ENCODE measurements around the gene LEFTY1.

DNA sequence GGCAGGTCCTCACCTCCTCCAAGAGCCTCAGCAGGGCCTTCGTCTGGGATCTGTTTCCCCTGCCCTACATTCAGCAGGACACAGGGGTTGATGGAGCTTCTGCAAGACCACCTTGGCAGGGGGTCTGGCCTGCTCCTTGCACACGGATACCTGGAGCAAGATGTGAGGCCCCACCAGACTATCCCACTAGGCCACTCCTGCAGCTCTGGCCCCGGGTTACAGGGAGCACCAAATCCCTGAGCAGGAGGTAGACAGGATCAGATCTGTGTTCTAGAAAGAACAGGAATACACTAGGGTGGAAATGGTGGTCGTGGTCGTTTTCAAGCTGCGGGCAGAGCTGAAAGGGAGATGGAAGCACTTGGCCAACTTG is 45.5 kb downstream of the LEFTY1 start:
- TF ChIP-seq, protein P1, sequence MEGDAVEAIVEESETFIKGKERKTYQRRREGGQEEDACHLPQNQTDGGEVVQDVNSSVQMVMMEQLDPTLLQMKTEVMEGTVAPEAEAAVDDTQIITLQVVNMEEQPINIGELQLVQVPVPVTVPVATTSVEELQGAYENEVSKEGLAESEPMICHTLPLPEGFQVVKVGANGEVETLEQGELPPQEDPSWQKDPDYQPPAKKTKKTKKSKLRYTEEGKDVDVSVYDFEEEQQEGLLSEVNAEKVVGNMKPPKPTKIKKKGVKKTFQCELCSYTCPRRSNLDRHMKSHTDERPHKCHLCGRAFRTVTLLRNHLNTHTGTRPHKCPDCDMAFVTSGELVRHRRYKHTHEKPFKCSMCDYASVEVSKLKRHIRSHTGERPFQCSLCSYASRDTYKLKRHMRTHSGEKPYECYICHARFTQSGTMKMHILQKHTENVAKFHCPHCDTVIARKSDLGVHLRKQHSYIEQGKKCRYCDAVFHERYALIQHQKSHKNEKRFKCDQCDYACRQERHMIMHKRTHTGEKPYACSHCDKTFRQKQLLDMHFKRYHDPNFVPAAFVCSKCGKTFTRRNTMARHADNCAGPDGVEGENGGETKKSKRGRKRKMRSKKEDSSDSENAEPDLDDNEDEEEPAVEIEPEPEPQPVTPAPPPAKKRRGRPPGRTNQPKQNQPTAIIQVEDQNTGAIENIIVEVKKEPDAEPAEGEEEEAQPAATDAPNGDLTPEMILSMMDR (IDR thresholded peaks at IDR 0.05): no peak
- no peak for TF ChIP-seq EP300 (IDR thresholded peaks at IDR 0.05)
- TF ChIP-seq POLR2A (IDR thresholded peaks at IDR 0.05): no peak
- TF ChIP-seq POLR2AphosphoS5 (IDR thresholded peaks at IDR 0.05): no peak

All from gastroesophageal sphincter (tissue), 3 donors.